Endodermal cell (in vitro differentiated cells): ENCODE measurements around the gene GDAP2. TPM values are rescaled to one million over a fixed set of nuclear protein-coding genes. Genes with fewer than 3 reads are reported as not detected.
A peak's percentile ranks its signal among the peaks of the same experiment; 100 is the strongest.

Experiments used
- DNase-seq: peaks from one replicate; pipeline ENCODE4 v3.0.0-alpha.2; 2017
- H3K27ac ChIP-seq: 2 replicates; pipeline ENCODE4 v1.5.1; 2013; ENCODE audit warnings: mild to moderate bottlenecking, low read depth, low read length, moderate library complexity
- H3K27me3 ChIP-seq: 2 replicates; pipeline ENCODE4 v1.6.1; 2013; ENCODE audit warnings: mild to moderate bottlenecking, low read length, moderate library complexity; ENCODE audit not compliant: insufficient read depth, control insufficient read depth, poor library complexity, severe bottlenecking
- H3K36me3 ChIP-seq: 2 replicates; pipeline ENCODE4 v1.7.0; 2013; ENCODE audit warnings: mild to moderate bottlenecking, low read length, moderate library complexity; ENCODE audit not compliant: control insufficient read depth, insufficient read depth
- H3K4me1 ChIP-seq: one replicate; pipeline ENCODE4 v1.7.0; 2013; ENCODE audit warnings: low read length; ENCODE audit not compliant: control insufficient read depth, insufficient read depth
- H3K4me3 ChIP-seq: 2 replicates; pipeline ENCODE4 v1.5.1; 2013; ENCODE audit warnings: mild to moderate bottlenecking, low read length, moderate library complexity
- H3K9ac ChIP-seq: 2 replicates; pipeline ENCODE4 v1.6.1; 2013; ENCODE audit warnings: mild to moderate bottlenecking, low read length, moderate library complexity; ENCODE audit not compliant: poor library complexity, severe bottlenecking; ENCODE audit errors: extremely low read depth
- H3K9me3 ChIP-seq: 2 replicates; pipeline ENCODE4 v1.6.1; 2013; ENCODE audit warnings: mild to moderate bottlenecking, low read length, moderate library complexity; ENCODE audit not compliant: control insufficient read depth
- H3K27ac Mint-ChIP-seq: 2 replicates; pipeline ENCODE4 v1.8.0; 2020; ENCODE audit warnings: mixed read lengths
- H3K27me3 Mint-ChIP-seq: 2 replicates; pipeline ENCODE4 v1.8.0; 2021; ENCODE audit warnings: mild to moderate bottlenecking, mixed read lengths; ENCODE audit not compliant: insufficient read depth
- H3K36me3 Mint-ChIP-seq: 2 replicates; pipeline ENCODE4 v1.8.0; 2020; ENCODE audit warnings: low read depth, mixed read lengths
- H3K4me1 Mint-ChIP-seq: 2 replicates; pipeline ENCODE4 v1.8.0; 2020; ENCODE audit warnings: mixed read lengths
- H3K4me3 Mint-ChIP-seq: 2 replicates; pipeline ENCODE4 v1.8.0; 2020; ENCODE audit warnings: mild to moderate bottlenecking, moderate library complexity, mixed read lengths
- H3K9me3 Mint-ChIP-seq: 2 replicates; pipeline ENCODE4 v1.8.0; 2020; ENCODE audit warnings: mild to moderate bottlenecking, mixed read lengths
- CTCF ChIP-seq: fragments of 200-600 bp; sonication (generic); conservative IDR thresholded peaks from 2 replicates; pipeline ENCODE4 v1.5.0; 2021; ENCODE audit warnings: antibody characterized with exemption, mild to moderate bottlenecking
- WGBS, 2 experiments: methylation state at CpG; one replicate each; pipeline versions ENCODE4 v1.1.5 to v1.1.7; 2013; ENCODE audit warnings: missing lambda C conversion rate in 2 of 2, mixed read lengths in 1 of 2; ENCODE audit not compliant: insufficient coverage in 1 of 2, insufficient read length in 1 of 2; 5-methylcytosine and 5-hydroxymethylcytosine counted together
- total RNA-seq, 2 donors: library from RNA; stranded (reverse); fragmentation: NEBNext Ultra II Directional in 1 of 2; extraction: Animal tissue kit (Norgen Biotek cat#: 25700) in 1 of 2; gene quantifications; 2 replicates in 1 of 2; 3 replicates in 1 of 2; pipeline ENCODE4 v1.2.1, GENCODE V29; 2021

GDAP2 gene
- total RNA-seq, 2 donors from 2014 or later = 24.1 to 34.8 TPM

GRCh38 chr1:117897551-117897950, 31.9 kb downstream of the GDAP2 start:
- H3K9ac ChIP-seq = no peak overlapping the region
- Mint-ChIP-seq H3K36me3 (peaks cover 19% of the 10 kb centered on the region), H3K27ac (no peak overlapping the region), H3K27me3 (no peaks in the 10 kb centered on the region), H3K9me3 (no peaks in the 10 kb centered on the region), H3K4me3 (no peak overlapping the region), H3K4me1 (no peaks in the 10 kb centered on the region)
- no peaks in the 10 kb centered on the region for H3K4me1 ChIP-seq
- H3K4me3 ChIP-seq = no peak overlapping the region
- peaks cover 43% of the 10 kb centered on the region for H3K36me3 ChIP-seq
- no peak overlapping the region for H3K27ac ChIP-seq
- 89 to 100% methylated on average over 2 to 4 of the region's 4 CpGs for WGBS, 2 experiments
- no peak for TF ChIP-seq CTCF
- H3K27me3 ChIP-seq = no peaks in the 10 kb centered on the region
- no peak for DNase-seq
- no peaks in the 10 kb centered on the region for H3K9me3 ChIP-seq

DNA sequence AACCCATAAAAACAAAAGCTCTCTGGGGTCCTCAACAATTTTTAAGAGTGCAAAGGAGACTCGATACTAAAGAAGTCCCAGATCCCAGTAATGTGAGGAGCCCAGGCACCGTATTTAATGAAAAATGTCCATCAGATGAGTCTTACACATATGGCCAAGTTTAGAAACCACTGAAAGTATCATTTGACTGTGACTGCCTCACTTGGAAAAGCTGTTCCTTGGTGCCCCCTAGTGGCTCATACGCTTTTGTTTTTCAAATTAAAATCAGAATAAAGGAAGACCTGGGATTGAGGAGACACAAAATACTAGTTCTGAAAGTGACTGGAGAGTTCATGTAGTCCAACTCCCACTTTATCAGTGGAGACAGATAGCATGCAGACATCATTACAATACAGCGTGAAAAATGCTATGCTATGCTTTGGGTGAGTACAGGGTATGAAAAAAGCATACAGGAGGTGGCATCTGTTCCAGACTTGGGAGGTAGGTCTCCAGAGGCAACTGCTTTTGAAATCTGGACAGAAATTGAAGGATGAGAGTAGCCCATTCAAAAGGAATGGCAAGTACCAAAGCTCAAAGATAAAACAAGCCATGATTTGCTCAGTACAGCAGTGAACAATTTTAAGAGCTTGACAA, 33.8 kb downstream of the GDAP2 start:
- H3K27ac Mint-ChIP-seq = no peak overlapping the region

DNA sequence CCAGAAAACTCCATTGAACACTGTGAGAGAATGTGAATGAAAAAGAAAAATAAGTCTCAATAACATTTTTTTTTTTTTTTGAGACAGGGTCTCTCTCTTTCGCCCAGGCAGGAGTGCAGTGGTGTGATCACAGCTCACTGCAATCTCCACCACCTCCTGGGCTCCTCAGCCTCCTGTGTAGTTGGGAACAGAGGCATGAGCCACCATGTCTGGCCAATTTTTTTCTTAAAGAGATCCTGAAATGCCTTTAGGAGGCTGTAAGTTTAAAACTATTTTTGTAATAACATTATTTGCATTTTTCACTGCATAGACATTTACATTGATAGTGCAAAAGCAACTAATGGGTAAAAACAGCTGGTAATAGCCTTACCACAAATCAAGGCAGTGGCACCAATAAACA, 35.3 kb downstream of the GDAP2 start:
- H3K27ac ChIP-seq = no peak overlapping the region
- Mint-ChIP-seq H3K27ac (no peak overlapping the region), H3K27me3 (no peaks in the 10 kb centered on the region), H3K9me3 (no peaks in the 10 kb centered on the region), H3K36me3 (peaks cover 3% of the 10 kb centered on the region), H3K4me3 (no peak overlapping the region), H3K4me1 (no peaks in the 10 kb centered on the region)
- H3K27me3 ChIP-seq = no peaks in the 10 kb centered on the region
- H3K4me3 ChIP-seq = no peak overlapping the region
- no peaks in the 10 kb centered on the region for H3K9me3 ChIP-seq
- no peaks in the 10 kb centered on the region for H3K4me1 ChIP-seq
- peaks cover 40% of the 10 kb centered on the region for H3K36me3 ChIP-seq
- 89% methylated on average over 1 of the region's 1 CpG; no CpG with 5 or more reads in 1 of the 2 experiments for WGBS, 2 experiments
- no peak for TF ChIP-seq CTCF
- no peak for DNase-seq
- H3K9ac ChIP-seq = no peak overlapping the region

More for the DNA sequence above, 33.8 kb downstream of the GDAP2 start:
- Mint-ChIP-seq H3K4me1 (no peaks in the 10 kb centered on the region), H3K4me3 (no peak overlapping the region), H3K27me3 (no peaks in the 10 kb centered on the region), H3K9me3 (no peaks in the 10 kb centered on the region), H3K36me3 (peaks cover 3% of the 10 kb centered on the region)
- no peaks in the 10 kb centered on the region for H3K9me3 ChIP-seq
- WGBS, 2 experiments = 44 to 49% methylated on average over 2 to 4 of the region's 4 CpGs
- no peak overlapping the region for H3K27ac ChIP-seq
- TF ChIP-seq CTCF = peak; percentile 87
- H3K4me1 ChIP-seq = no peaks in the 10 kb centered on the region
- H3K36me3 ChIP-seq = peaks cover 38% of the 10 kb centered on the region
- H3K4me3 ChIP-seq = no peak overlapping the region
- H3K9ac ChIP-seq = no peak overlapping the region
- peak; percentile 78 for DNase-seq
- H3K27me3 ChIP-seq = no peaks in the 10 kb centered on the region
